NCI-H446 treated with DMSO at 0.1 percent for 48 hours (cell line): ENCODE measurements around the gene PAX6.

Source experiments
- DNase-seq: peaks from one replicate; lab custom pipeline; 2025; lab: John Stamatoyannopoulos, UW

Gene PAX6

DNA sequence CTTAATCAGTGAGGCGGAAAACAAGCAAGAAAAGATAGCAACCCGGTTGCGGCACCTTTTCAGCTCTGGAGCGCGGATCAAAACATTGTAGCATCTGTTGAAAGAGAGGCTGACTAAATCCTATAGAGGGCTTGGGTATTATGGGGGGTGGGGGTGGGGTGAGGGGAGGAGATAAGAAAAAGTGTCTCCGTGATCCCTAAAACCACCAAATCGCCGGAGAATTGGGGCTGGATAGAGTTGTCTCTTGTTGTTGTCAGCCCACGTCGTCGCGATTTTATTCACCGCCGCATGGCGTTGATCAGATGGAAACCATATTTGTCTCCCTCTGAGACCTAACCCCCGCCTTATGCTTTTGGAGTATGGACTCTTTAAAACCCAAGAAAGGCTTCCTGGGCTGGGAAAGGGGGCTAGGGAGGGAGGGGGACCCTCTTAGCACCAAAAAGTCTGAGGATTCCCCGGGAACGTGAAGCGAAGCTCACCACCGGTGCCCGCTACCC is 13.0 kb downstream of the PAX6 start:
- DNase-seq = no peak

- no peak for DNase-seq
Measured at GRCh38 chr11:31797190-31798056, 13.7 kb downstream of the PAX6 start.

GRCh38 chr11:31796499-31797189 is 14.5 kb downstream of the PAX6 start:
- DNase-seq = no peak

GRCh38 chr11:31795706-31796498 is 15.2 kb downstream of the PAX6 start:
- DNase-seq = no peak

- no peak for DNase-seq
Measured at GRCh38 chr11:31794548-31794947, 16.6 kb downstream of the PAX6 start.

DNA sequence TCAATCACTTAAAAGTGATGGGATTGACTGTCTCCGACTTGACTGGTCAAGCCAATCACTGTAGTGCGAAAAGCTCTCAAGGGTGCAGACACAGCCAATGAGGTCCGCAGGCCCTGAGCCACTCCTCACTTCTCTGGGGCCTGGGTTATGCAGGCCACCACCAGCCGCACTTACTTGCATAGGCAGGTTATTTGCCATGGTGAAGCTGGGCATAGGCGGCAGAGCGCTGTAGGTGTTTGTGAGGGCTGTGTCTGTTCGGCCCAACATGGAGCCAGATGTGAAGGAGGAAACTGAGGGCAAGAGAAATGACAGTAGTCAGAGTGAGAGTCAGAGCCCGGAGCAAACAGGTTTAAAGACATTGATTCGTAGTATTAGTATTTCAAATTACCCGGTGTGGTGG is 17.9 kb downstream of the PAX6 start:
- no peak for DNase-seq

DNA sequence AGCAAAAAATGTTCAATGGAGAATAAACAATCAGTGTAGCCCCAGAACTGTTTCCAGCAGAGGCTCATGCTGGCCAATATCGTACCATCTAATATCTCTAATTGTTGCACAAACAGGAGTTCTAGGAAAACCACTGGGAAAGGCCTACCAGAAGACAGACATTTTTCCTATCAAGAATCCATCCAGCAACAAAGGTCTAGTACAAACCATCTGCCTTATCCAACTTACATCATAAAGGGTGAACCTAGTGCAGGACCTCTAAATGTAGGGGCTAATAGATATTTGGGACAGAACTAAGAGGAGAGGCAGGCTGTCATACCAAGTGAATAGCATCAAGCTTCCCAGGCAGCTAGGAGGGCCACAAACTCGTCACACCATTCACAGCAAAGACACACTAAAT is 18.7 kb downstream of the PAX6 start:
- DNase-seq = no peak

- no peak for DNase-seq
Measured at GRCh38 chr11:31792036-31792435, 19.1 kb downstream of the PAX6 start.

DNA sequence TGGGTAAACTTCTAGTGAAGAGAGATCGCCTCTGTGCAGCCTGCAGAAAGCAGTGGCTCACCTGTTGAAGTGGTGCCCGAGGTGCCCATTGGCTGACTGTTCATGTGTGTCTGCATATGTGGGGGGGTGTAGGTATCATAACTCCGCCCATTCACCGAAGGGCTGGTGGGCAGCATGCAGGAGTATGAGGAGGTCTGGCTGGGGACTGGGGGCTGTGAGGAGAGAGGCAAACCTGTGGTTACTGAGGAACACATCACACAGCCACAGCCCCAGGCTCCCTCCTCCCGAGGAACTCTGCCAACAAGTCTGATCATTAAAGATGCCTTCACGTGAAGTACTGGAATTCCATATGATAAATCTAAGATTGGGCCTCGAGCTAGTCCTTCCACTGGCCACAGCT is 20.5 kb downstream of the PAX6 start:
- DNase-seq = no peak

- DNase-seq = no peak
Measured at GRCh38 chr11:31788085-31788484, 23.0 kb downstream of the PAX6 start.

DNA sequence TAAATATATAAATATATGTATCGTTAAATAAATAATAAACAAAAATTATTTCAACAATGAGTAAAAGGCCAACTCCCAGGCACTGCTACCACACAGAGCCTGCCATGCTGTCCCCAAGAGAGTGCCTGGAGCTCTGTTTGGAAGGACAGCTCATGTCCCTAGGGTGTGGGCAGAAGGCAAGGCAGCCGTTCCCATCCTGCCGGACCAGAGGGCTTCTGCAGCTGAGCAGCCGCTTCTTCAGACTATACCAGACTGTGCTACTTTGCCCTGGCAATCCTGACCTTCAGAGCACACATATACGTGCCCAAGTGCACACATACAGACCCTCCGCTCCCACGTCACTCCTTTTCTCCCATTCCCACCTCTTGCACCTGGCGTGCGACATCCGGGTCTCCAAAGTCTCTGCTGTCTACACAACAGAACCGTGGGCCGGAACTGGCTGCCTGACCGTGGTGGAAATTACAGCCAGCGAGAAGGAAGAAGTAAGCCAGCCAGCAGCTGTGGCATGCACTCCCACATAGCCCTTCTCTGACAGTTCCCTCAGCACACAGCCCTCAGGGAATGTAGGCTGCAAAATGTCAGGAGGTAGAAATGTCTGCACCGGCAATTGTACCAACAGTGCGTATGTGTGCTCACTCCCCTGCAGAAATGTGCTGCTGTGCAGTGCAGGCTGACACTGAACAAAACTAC is 24.0 kb downstream of the PAX6 start:
- no peak for DNase-seq

DNA sequence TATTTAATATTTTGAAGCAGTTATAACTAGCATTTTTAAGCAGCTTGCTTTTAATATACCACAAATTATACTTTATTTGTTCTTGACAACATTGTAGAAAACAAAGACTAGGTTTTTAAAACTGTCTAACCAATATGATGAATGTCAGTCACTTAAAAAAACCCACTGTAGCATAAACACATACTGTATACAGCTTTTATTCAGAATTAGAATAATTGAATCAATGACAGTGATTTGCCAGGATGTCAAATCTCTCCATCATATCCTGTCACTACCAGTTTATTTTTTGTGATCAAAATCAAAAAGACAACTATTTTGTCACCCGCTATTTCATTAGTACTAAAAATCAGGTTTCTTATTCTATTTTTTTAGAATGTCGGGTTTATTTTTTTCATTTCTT is 26.5 kb downstream of the PAX6 start:
- DNase-seq = no peak

- peak; percentile 36 for DNase-seq
Measured at GRCh38 chr11:31783252-31783651, 27.9 kb downstream of the PAX6 start.

- no peak for DNase-seq
Measured at GRCh38 chr11:31782257-31782656, 28.9 kb downstream of the PAX6 start.

DNA sequence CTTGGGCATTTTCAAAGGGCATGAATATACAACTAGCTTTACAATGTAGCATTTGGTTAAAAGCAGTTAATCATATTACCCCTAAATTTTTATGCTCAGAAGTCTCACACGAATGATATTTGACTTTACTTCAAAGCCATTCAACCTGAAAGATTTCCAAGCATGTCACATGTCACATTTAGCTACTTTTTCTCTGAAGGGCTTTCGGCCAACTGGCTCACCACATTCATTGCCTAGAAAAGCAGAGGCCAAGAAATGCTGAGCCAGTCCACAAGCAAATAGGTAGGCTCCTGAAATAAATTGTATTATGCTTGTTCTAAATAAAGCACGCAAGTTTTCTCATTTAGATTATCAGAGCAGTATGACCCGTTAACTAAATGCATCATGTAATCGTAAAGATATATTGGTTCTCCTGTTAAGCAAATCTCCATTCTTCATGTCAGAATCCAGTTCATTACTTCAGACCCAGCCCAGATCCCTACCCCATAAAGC is 30.6 kb downstream of the PAX6 start:
- DNase-seq = peak; percentile 83

DNA sequence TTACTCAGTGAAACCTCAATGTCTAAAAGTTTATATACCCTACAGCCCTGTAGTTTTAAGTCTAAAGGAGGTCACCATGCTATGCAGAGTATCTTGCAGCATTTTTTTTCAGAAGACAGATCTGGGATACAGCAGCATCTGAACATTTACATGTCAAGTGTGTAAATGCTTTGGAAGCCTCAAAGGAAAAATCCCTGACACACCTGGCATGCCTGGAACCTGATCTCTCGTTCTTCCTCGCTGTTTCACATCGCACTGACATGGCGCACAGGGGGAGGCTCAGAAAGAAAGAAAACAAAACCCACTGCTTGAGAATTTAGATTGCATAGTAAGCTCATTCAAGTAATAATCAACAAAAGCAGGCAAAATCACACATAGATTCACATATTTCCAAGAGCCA is 31.0 kb downstream of the PAX6 start:
- no peak for DNase-seq

GRCh38 chr11:31779374-31779791 is 31.7 kb downstream of the PAX6 start:
- peak; percentile 85 for DNase-seq

GRCh38 chr11:31772412-31772811 is 38.7 kb downstream of the PAX6 start:
- DNase-seq = no peak

- DNase-seq = no peak
Measured at GRCh38 chr11:31770011-31770700, 41.0 kb downstream of the PAX6 start.

- peak; percentile 62 for DNase-seq
Measured at GRCh38 chr11:31768749-31769640, 42.1 kb downstream of the PAX6 start.
